ENCODE measurements around the gene MUCL1.

The MUCL1 gene

GRCh38 chr12:54891717-54892478 lies 37.6 kb downstream of the MUCL1 start:
- DNase-seq (ENCODE audit: low spot score) = no peak
